Measurements from ENCODE around the gene APOO. TPM values are rescaled to one million over a fixed set of nuclear protein-coding genes. Genes with fewer than 3 reads are reported as not detected.

The APOO gene
- total RNA-seq, 1 donor from 2014 or later = 8.6 TPM

- DNase-seq (ENCODE audit: extremely low spot score in 2 of 2) = no peak
- H3K4me1 ChIP-seq = no peaks in the 10 kb centered on the region
- no peaks in the 10 kb centered on the region for H3K27me3 ChIP-seq
- no peaks in the 10 kb centered on the region for H3K36me3 ChIP-seq
- no peaks in the 10 kb centered on the region for H3K9me3 ChIP-seq
- TF ChIP-seq POLR2A (IDR thresholded peaks at IDR 0.05) (no peak), CTCF (IDR thresholded peaks at IDR 0.05) (no peak), POLR2AphosphoS5 (IDR thresholded peaks at IDR 0.05; ENCODE audit: insufficient read depth in 1 of 2, low read depth in 1 of 2) (no peak)
- no peak overlapping the region for H3K4me3 ChIP-seq
- H3K27ac ChIP-seq = no peak overlapping the region
- intact Hi-C loops (cut with DNase I) = no loop called here
These were observed 44.7 kb upstream of the APOO start for GRCh38 chrX:23952391-23952790.

- H3K36me3 ChIP-seq = no peaks in the 10 kb centered on the region
- no peak overlapping the region for H3K4me3 ChIP-seq
- H3K27me3 ChIP-seq = no peaks in the 10 kb centered on the region
- TF ChIP-seq POLR2A (IDR thresholded peaks at IDR 0.05) = no peak
- TF ChIP-seq CTCF (IDR thresholded peaks at IDR 0.05) = no peak
- no peak for TF ChIP-seq POLR2AphosphoS5 (IDR thresholded peaks at IDR 0.05; ENCODE audit: insufficient read depth in 1 of 2, low read depth in 1 of 2)
- H3K4me1 ChIP-seq = no peaks in the 10 kb centered on the region
- intact Hi-C loops (cut with DNase I) = no loop called here
- DNase-seq (ENCODE audit: extremely low spot score in 2 of 2) = no peak
- H3K27ac ChIP-seq = no peak overlapping the region
- no peaks in the 10 kb centered on the region for H3K9me3 ChIP-seq
These were observed 37.5 kb upstream of the APOO start for GRCh38 chrX:23945206-23945605.

GRCh38 chrX:23944234-23944633 is 36.5 kb upstream of the APOO start:
- no peaks in the 10 kb centered on the region for H3K36me3 ChIP-seq
- TF ChIP-seq POLR2A (IDR thresholded peaks at IDR 0.05) = no peak
- TF ChIP-seq CTCF (IDR thresholded peaks at IDR 0.05) = no peak
- no peak for TF ChIP-seq POLR2AphosphoS5 (IDR thresholded peaks at IDR 0.05; ENCODE audit: insufficient read depth in 1 of 2, low read depth in 1 of 2)
- no peaks in the 10 kb centered on the region for H3K27me3 ChIP-seq
- intact Hi-C loops (cut with DNase I) = no loop called here
- H3K9me3 ChIP-seq = no peaks in the 10 kb centered on the region
- no peaks in the 10 kb centered on the region for H3K4me1 ChIP-seq
- no peak overlapping the region for H3K4me3 ChIP-seq
- H3K27ac ChIP-seq = no peak overlapping the region
- no peak for DNase-seq (ENCODE audit: extremely low spot score in 2 of 2)

- H3K27me3 ChIP-seq = no peaks in the 10 kb centered on the region
- no peak overlapping the region for H3K27ac ChIP-seq
- H3K4me1 ChIP-seq = no peaks in the 10 kb centered on the region
- no peak overlapping the region for H3K4me3 ChIP-seq
- TF ChIP-seq CTCF (IDR thresholded peaks at IDR 0.05) (no peak), POLR2A (IDR thresholded peaks at IDR 0.05) (no peak), POLR2AphosphoS5 (IDR thresholded peaks at IDR 0.05; ENCODE audit: insufficient read depth in 1 of 2, low read depth in 1 of 2) (no peak)
- no peak for DNase-seq (ENCODE audit: extremely low spot score in 2 of 2)
- no peaks in the 10 kb centered on the region for H3K36me3 ChIP-seq
- intact Hi-C loops (cut with DNase I) = no loop called here
- no peaks in the 10 kb centered on the region for H3K9me3 ChIP-seq
These were observed 31.5 kb upstream of the APOO start for GRCh38 chrX:23939203-23939602.

GRCh38 chrX:23938690-23939089 is 31.0 kb upstream of the APOO start:
- Histone ChIP-seq H3K4me3 (no peak overlapping the region), H3K27me3 (no peaks in the 10 kb centered on the region), H3K9me3 (no peaks in the 10 kb centered on the region), H3K4me1 (no peaks in the 10 kb centered on the region), H3K36me3 (no peaks in the 10 kb centered on the region), H3K27ac (no peak overlapping the region)
- TF ChIP-seq POLR2A (IDR thresholded peaks at IDR 0.05) (no peak), POLR2AphosphoS5 (IDR thresholded peaks at IDR 0.05; ENCODE audit: insufficient read depth in 1 of 2, low read depth in 1 of 2) (no peak), CTCF (IDR thresholded peaks at IDR 0.05) (no peak)
- DNase-seq (ENCODE audit: extremely low spot score in 2 of 2) = no peak
- intact Hi-C loops (cut with DNase I) = no loop called here

Measured in vagina (tissue), 2 donors.